ENCODE data around the gene DNM2.

DNA sequence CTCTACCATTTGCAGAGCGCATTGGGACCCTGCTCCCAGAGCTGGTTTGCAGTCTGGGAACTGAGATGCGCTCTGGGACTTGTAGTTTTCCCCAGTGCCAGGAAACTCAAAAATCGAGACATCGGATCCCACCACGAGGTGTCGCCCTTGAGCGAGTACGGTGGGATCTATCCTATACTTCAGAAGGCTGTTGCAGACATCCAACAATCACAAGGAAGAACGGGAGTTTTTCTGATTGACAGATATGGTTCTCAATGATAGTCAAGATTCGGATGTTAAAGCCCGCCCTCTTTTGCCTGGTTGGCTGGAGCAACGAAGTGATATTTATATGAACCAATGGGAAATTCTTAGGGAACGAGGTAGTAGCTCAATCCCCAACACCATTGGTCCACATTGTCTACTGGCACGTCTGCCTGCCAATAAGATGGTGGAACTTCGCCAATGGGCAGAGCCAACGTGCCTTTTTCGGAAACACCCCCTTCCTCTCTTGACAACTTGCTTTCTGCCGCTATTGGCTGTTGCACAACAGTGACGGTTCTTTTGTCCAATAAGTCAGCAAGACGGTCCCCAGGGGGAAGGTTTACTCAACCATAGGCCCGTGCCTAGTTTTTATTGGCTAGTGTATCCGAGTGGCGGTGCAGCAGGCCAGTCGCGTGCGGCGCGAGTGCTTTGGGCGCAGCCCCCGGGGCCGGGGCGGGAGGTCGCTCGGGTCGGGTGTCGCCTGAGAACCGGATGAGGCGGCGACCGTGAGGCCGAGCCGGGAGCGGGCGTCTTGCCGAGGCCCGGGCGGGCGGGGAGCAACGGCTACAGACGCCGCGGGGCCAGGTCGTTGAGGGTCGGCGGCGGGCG is at the start of gene DNM2:
- TF ChIP-seq CTCF (conservative IDR thresholded peaks at IDR 0.05) (peak; percentile 87), EZH2 (IDR thresholded peaks at IDR 0.05; ENCODE audit: low read depth) (no peak)

Data from PC-9 (cell line).